ENCODE data around the gene AIP.

GRCh38 chr11:67492801-67493547 lies 10.1 kb downstream of the AIP start:
- TF ChIP-seq, protein P1, sequence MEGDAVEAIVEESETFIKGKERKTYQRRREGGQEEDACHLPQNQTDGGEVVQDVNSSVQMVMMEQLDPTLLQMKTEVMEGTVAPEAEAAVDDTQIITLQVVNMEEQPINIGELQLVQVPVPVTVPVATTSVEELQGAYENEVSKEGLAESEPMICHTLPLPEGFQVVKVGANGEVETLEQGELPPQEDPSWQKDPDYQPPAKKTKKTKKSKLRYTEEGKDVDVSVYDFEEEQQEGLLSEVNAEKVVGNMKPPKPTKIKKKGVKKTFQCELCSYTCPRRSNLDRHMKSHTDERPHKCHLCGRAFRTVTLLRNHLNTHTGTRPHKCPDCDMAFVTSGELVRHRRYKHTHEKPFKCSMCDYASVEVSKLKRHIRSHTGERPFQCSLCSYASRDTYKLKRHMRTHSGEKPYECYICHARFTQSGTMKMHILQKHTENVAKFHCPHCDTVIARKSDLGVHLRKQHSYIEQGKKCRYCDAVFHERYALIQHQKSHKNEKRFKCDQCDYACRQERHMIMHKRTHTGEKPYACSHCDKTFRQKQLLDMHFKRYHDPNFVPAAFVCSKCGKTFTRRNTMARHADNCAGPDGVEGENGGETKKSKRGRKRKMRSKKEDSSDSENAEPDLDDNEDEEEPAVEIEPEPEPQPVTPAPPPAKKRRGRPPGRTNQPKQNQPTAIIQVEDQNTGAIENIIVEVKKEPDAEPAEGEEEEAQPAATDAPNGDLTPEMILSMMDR (IDR thresholded peaks at IDR 0.05), result no peak
- no peak for TF ChIP-seq POLR2A (IDR thresholded peaks at IDR 0.05)
- no peak for TF ChIP-seq EP300 (IDR thresholded peaks at IDR 0.05)
